Measurements from ENCODE around the gene F2. TPM values are rescaled to one million over a fixed set of nuclear protein-coding genes. Genes with fewer than 3 reads are reported as not detected.

Gene F2
- total RNA-seq, 2 experiments from 2014 or later: not detected

GRCh38 chr11:46766656-46767055 lies 47.6 kb downstream of the F2 start:
- no peaks in the 10 kb centered on the region for H3K9me3 Mint-ChIP-seq
- Histone ChIP-seq H3K4me1 (ENCODE audit: insufficient read depth, low read length) (no peaks in the 10 kb centered on the region), H3K27ac (ENCODE audit: low read depth in 1 of 2, low read length in 2 of 2) (no peak overlapping the region), H3K36me3 (ENCODE audit: insufficient read depth, low read length) (peaks cover 54% of the 10 kb centered on the region), H3K27me3 (ENCODE audit: control insufficient read depth in 1 of 2, insufficient read depth in 2 of 2, low read length in 2 of 2) (no peaks in the 10 kb centered on the region), H3K4me3 (ENCODE audit: low read length) (no peak overlapping the region), H3K9me3 (ENCODE audit: control insufficient read depth in 1 of 2, insufficient read depth in 1 of 2, low read length in 2 of 2) (no peaks in the 10 kb centered on the region)
- no peak overlapping the region for H3K27ac Mint-ChIP-seq
- no peak overlapping the region for H3K4me3 Mint-ChIP-seq
- H3K27me3 Mint-ChIP-seq: no peaks in the 10 kb centered on the region
- ATAC-seq (ENCODE audit: poor library complexity) (no peak), DNase-seq (no peak)
- TF ChIP-seq, protein P1, sequence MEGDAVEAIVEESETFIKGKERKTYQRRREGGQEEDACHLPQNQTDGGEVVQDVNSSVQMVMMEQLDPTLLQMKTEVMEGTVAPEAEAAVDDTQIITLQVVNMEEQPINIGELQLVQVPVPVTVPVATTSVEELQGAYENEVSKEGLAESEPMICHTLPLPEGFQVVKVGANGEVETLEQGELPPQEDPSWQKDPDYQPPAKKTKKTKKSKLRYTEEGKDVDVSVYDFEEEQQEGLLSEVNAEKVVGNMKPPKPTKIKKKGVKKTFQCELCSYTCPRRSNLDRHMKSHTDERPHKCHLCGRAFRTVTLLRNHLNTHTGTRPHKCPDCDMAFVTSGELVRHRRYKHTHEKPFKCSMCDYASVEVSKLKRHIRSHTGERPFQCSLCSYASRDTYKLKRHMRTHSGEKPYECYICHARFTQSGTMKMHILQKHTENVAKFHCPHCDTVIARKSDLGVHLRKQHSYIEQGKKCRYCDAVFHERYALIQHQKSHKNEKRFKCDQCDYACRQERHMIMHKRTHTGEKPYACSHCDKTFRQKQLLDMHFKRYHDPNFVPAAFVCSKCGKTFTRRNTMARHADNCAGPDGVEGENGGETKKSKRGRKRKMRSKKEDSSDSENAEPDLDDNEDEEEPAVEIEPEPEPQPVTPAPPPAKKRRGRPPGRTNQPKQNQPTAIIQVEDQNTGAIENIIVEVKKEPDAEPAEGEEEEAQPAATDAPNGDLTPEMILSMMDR (IDR thresholded peaks at IDR 0.05): no peak
- ChIA-PET POLR2A (interaction anchor here (0.6 kb wide), 1 partner anchor 22 kb away, joined by 5 read pairs; no protein-coding TSS in a partner anchor), CTCF (no interaction called here)
- no peaks in the 10 kb centered on the region for H3K4me1 Mint-ChIP-seq (ENCODE audit: low read depth)
- intact Hi-C loops (cut with DNase I, micrococcal nuclease): no loop called here
- H3K36me3 Mint-ChIP-seq (ENCODE audit: low read depth): peaks cover 84% of the 10 kb centered on the region

- H3K36me3 ChIP-seq (ENCODE audit: insufficient read depth, low read length): peaks cover 30% of the 10 kb centered on the region
- intact Hi-C loops (cut with DNase I, micrococcal nuclease): no loop called here
- Mint-ChIP-seq H3K4me1 (ENCODE audit: low read depth) (no peaks in the 10 kb centered on the region), H3K36me3 (ENCODE audit: low read depth) (peaks cover 79% of the 10 kb centered on the region), H3K9me3 (no peaks in the 10 kb centered on the region), H3K27ac (no peak overlapping the region), H3K27me3 (no peaks in the 10 kb centered on the region), H3K4me3 (no peak overlapping the region)
- H3K4me3 ChIP-seq (ENCODE audit: low read length): no peak overlapping the region
- H3K27ac ChIP-seq (ENCODE audit: low read depth in 1 of 2, low read length in 2 of 2): no peak overlapping the region
- ATAC-seq (ENCODE audit: poor library complexity) (no peak), DNase-seq (no peak)
- TF ChIP-seq, protein P1 (IDR thresholded peaks at IDR 0.05): no peak
- H3K9me3 ChIP-seq (ENCODE audit: control insufficient read depth in 1 of 2, insufficient read depth in 1 of 2, low read length in 2 of 2): no peaks in the 10 kb centered on the region
- ChIA-PET CTCF (interaction anchor here (1.5 kb wide), 1 partner anchor 15 kb away, joined by 3 read pairs; no protein-coding TSS in a partner anchor), POLR2A (no interaction called here)
- no peaks in the 10 kb centered on the region for H3K4me1 ChIP-seq (ENCODE audit: insufficient read depth, low read length)
- no peaks in the 10 kb centered on the region for H3K27me3 ChIP-seq (ENCODE audit: control insufficient read depth in 1 of 2, insufficient read depth in 2 of 2, low read length in 2 of 2)
Measured at GRCh38 chr11:46769636-46770221, 50.7 kb downstream of the F2 start.

DNA sequence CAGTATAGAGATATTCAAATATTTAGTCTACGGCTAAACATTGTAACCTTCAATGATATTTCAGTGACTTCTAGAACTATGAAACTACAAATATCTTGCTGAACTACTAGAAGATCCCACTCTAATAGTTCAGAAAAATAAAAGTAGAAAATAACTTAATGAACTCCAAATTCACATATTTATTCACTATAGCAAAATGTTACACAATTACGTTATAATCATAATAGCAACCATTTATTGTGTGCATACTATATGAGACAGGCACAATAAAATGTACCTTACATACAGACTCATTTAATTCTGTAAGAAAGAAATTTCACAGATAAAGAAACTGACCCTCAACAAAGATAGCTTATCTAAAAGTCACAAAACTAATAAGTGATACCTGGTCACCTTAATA lies 57.9 kb downstream of the F2 start:
- H3K4me1 Mint-ChIP-seq (ENCODE audit: low read depth): no peaks in the 10 kb centered on the region
- H3K9me3 Mint-ChIP-seq: no peaks in the 10 kb centered on the region
- Histone ChIP-seq H3K36me3 (ENCODE audit: insufficient read depth, low read length) (peaks cover 52% of the 10 kb centered on the region), H3K4me3 (ENCODE audit: low read length) (no peak overlapping the region), H3K4me1 (ENCODE audit: insufficient read depth, low read length) (no peaks in the 10 kb centered on the region), H3K27me3 (ENCODE audit: control insufficient read depth in 1 of 2, insufficient read depth in 2 of 2, low read length in 2 of 2) (no peaks in the 10 kb centered on the region), H3K27ac (ENCODE audit: low read depth in 1 of 2, low read length in 2 of 2) (no peak overlapping the region), H3K9me3 (ENCODE audit: control insufficient read depth in 1 of 2, insufficient read depth in 1 of 2, low read length in 2 of 2) (no peaks in the 10 kb centered on the region)
- ATAC-seq (ENCODE audit: poor library complexity) (no peak), DNase-seq (no peak)
- TF ChIP-seq, protein P1 (IDR thresholded peaks at IDR 0.05): no peak
- ChIA-PET CTCF (no interaction called here), POLR2A (no interaction called here)
- no peak overlapping the region for H3K4me3 Mint-ChIP-seq
- H3K27me3 Mint-ChIP-seq: no peaks in the 10 kb centered on the region
- intact Hi-C loops (cut with DNase I, micrococcal nuclease): no loop called here
- peaks cover 87% of the 10 kb centered on the region for H3K36me3 Mint-ChIP-seq (ENCODE audit: low read depth)
- no peak overlapping the region for H3K27ac Mint-ChIP-seq
